Fibroblast of pulmonary artery (primary cell): ENCODE results near the gene PCDHA2.
"Not testable (repeated sequence)": the region's sequence is repeated elsewhere in the genome, so short reads cannot be mapped to it uniquely, and the experiment has no call there.

Source experiments
- DNase-seq: peaks from one replicate; pipeline ENCODE4 v3.0.0-alpha.2; 2010; ENCODE audit warnings: low read depth
- H3K4me3 ChIP-seq: replicated peaks from 2 replicates; pipeline ENCODE4 v1.5.1; 2011; ENCODE audit warnings: low read depth, mild to moderate bottlenecking, control low read depth, low read length, moderate library complexity
- TF ChIP-seq, protein P1 (sequence below): IDR thresholded peaks from 2 replicates; pipeline ENCODE4 v1.5.1; 2011; ENCODE audit warnings: mild to moderate bottlenecking, control low read depth, low read length, inconsistent platforms; ENCODE audit errors: missing control alignments

The PCDHA2 gene

GRCh38 chr5:140806834-140807775 lies 12.5 kb downstream of the PCDHA2 start, which contains the start of gene PCDHA4:
TSS of gene PCDHA4 (plus strand) at chr5:140807068.
- TF ChIP-seq, protein P1, sequence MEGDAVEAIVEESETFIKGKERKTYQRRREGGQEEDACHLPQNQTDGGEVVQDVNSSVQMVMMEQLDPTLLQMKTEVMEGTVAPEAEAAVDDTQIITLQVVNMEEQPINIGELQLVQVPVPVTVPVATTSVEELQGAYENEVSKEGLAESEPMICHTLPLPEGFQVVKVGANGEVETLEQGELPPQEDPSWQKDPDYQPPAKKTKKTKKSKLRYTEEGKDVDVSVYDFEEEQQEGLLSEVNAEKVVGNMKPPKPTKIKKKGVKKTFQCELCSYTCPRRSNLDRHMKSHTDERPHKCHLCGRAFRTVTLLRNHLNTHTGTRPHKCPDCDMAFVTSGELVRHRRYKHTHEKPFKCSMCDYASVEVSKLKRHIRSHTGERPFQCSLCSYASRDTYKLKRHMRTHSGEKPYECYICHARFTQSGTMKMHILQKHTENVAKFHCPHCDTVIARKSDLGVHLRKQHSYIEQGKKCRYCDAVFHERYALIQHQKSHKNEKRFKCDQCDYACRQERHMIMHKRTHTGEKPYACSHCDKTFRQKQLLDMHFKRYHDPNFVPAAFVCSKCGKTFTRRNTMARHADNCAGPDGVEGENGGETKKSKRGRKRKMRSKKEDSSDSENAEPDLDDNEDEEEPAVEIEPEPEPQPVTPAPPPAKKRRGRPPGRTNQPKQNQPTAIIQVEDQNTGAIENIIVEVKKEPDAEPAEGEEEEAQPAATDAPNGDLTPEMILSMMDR, result peak; percentile 15
- H3K4me3 ChIP-seq, result peak within 1 kb of the TSS; percentile 28
- DNase-seq, result peak; percentile 6

GRCh38 chr5:140808241-140808888 lies 13.7 kb downstream of the PCDHA2 start:
- DNase-seq, H3K4me3 ChIP-seq: not testable (repeated sequence)

GRCh38 chr5:140808889-140809291 lies 14.2 kb downstream of the PCDHA2 start:
- TF ChIP-seq, protein P1, result no peak
- no peak for DNase-seq

GRCh38 chr5:140821375-140822280 lies 27.0 kb downstream of the PCDHA2 start, which contains the start of gene PCDHA5:
TSS of gene PCDHA5 (plus strand) at chr5:140821613.
- peak; percentile 18 for DNase-seq
- no peak within 1 kb of the TSS for H3K4me3 ChIP-seq
- TF ChIP-seq, protein P1, result peak; percentile 42

More at GRCh38 chr5:140808889-140809291, 14.2 kb downstream of the PCDHA2 start:
- H3K4me3 ChIP-seq, result no peak overlapping the region

- TF ChIP-seq, protein P1, result no peak
- H3K4me3 ChIP-seq, result no peak overlapping the region
- DNase-seq, result no peak
Observed at GRCh38 chr5:140822281-140822629, 27.6 kb downstream of the PCDHA2 start.

DNA sequence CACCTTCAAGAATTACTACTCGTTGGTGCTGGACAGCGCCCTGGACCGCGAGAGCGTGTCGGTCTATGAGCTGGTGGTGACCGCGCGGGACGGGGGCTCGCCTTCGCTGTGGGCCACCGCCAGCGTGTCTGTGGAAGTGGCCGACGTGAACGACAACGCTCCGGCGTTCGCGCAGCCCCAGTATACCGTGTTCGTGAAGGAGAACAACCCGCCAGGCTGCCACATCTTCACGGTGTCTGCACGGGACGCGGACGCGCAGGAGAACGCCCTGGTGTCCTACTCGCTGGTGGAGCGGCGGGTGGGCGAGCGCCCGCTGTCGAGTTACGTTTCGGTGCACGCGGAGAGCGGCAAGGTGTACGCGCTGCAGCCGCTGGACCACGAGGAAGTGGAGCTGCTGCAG lies 28.3 kb downstream of the PCDHA2 start:
- not testable (repeated sequence) for H3K4me3 ChIP-seq, DNase-seq

- no peak overlapping the region for H3K4me3 ChIP-seq
Observed at GRCh38 chr5:140823475-140823874, 28.8 kb downstream of the PCDHA2 start.

More at GRCh38 chr5:140823475-140823874, 28.8 kb downstream of the PCDHA2 start:
- TF ChIP-seq, protein P1, result no peak
- no peak for DNase-seq
